Hepatocyte (in vitro differentiated cells): Measurements from ENCODE around the gene SKP1. TPM values are rescaled to one million over a fixed set of nuclear protein-coding genes. Genes with fewer than 3 reads are reported as not detected.

Experiments used
- DNase-seq: peaks from one replicate; pipeline ENCODE4 v3.0.0-alpha.2; 2016; ENCODE audit warnings: low spot score
- H2AFZ ChIP-seq: fragments of 200-600 bp; sonication (generic); 2 replicates; pipeline ENCODE4 v1.6.0; 2016; ENCODE audit warnings: antibody characterized with exemption, mild to moderate bottlenecking
- H3K27ac ChIP-seq: fragments of 200-600 bp; sonication (generic); 2 replicates; pipeline ENCODE4 v1.5.1; 2016; ENCODE audit warnings: mild to moderate bottlenecking
- H3K27me3 ChIP-seq: fragments of 200-600 bp; sonication (generic); 2 replicates; pipeline ENCODE4 v1.6.1; 2016
- H3K36me3 ChIP-seq: fragments of 200-600 bp; sonication (generic); replicated peaks from 2 replicates; pipeline ENCODE4 v1.5.1; 2016; ENCODE audit warnings: low read depth; ENCODE audit not compliant: insufficient read depth
- H3K4me1 ChIP-seq: fragments of 200-600 bp; sonication (generic); 2 replicates; pipeline ENCODE4 v1.5.1; 2016; ENCODE audit warnings: mild to moderate bottlenecking, moderate library complexity; ENCODE audit not compliant: insufficient read depth
- H3K4me2 ChIP-seq: fragments of 200-600 bp; sonication (generic); 2 replicates; pipeline ENCODE4 v1.6.0; 2016
- H3K4me3 ChIP-seq: fragments of 200-600 bp; sonication (generic); 2 replicates; pipeline ENCODE4 v1.5.1; 2016; ENCODE audit warnings: mild to moderate bottlenecking
- H3K79me2 ChIP-seq: fragments of 200-600 bp; sonication (generic); 2 replicates; pipeline ENCODE4 v1.6.0; 2017; ENCODE audit warnings: mild to moderate bottlenecking
- H3K9me2 ChIP-seq: fragments of 200-600 bp; sonication (generic); replicated peaks from 2 replicates; pipeline ENCODE4 v1.6.0; 2017; ENCODE audit warnings: mild to moderate bottlenecking; ENCODE audit not compliant: insufficient read depth
- H3K9me3 ChIP-seq: fragments of 200-600 bp; sonication (generic); 2 replicates; pipeline ENCODE4 v1.5.1; 2016; ENCODE audit warnings: low read depth, mild to moderate bottlenecking
- H4K20me1 ChIP-seq: fragments of 200-600 bp; sonication (generic); 2 replicates; pipeline ENCODE4 v1.6.0; 2016; ENCODE audit warnings: mild to moderate bottlenecking; ENCODE audit not compliant: insufficient read depth, poor library complexity, severe bottlenecking
- EZH2 ChIP-seq: fragments of 200-600 bp; sonication (generic); IDR thresholded peaks from 2 replicates; pipeline ENCODE4 v1.6.1; 2016; ENCODE audit warnings: antibody characterized with exemption, mild to moderate bottlenecking, borderline replicate concordance
- EZH2phosphoT487 ChIP-seq: fragments of 200-600 bp; sonication (generic); IDR thresholded peaks from one replicate; pipeline ENCODE4 v1.6.1; 2018; ENCODE audit warnings: antibody characterized with exemption, mild to moderate bottlenecking, low read depth, moderate library complexity; ENCODE audit not compliant: unreplicated experiment, severe bottlenecking
- WGBS: methylation state at CpG from one replicate; pipeline ENCODE4 v1.1.6; 2016; ENCODE audit warnings: low lambda C conversion rate; ENCODE audit errors: missing lambda C conversion rate; 5-methylcytosine and 5-hydroxymethylcytosine counted together
- polyA plus RNA-seq: library from polyadenylated mRNA; unstranded; fragments of >200 nt; fragmentation: Nextera tagmentation; extraction: Ambion mirVana; gene quantifications from 2 replicates; pipeline ENCODE4 v1.2.1, GENCODE V29; 2016
- total RNA-seq: library from RNA; depleted of rRNA; stranded (reverse); fragments of >200 nt; gene quantifications from 2 replicates; pipeline ENCODE4 v1.2.3, GENCODE V29; 2014
- TF ChIP-seq, protein P1 (sequence below): fragments of 200-600 bp; sonication (generic); IDR thresholded peaks from 2 replicates; pipeline ENCODE4 v1.5.1; 2016; ENCODE audit warnings: antibody characterized with exemption, mild to moderate bottlenecking; ENCODE audit not compliant: poor library complexity

The SKP1 gene
- total and polyA plus RNA-seq, 2 experiments from 2014 or later: 543 to 723 TPM

DNA sequence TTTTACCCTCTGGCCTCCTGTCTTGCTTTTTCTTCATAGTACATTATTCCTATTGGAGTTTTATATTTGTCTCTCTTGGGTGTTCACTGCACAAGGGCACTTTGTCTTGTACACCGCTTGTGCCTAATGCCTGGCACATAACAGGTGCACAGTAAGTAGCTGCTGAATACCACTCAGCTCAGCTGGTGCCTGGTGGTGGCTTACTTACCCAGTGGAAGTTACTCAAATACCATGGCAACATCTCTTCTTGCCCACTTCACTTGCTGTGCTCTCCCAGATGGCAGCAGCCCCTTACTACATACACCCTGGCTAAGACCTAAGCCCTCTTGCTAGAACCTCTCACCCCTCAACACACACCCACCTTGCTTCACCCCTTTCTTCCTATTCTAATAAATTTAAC, 11.3 kb upstream of the SKP1 start:
- Histone ChIP-seq H2AFZ (no peak overlapping the region), H3K9me3 (no peaks in the 10 kb centered on the region), H3K27ac (no peak overlapping the region), H4K20me1 (no peaks in the 10 kb centered on the region), H3K9me2 (no peaks in the 10 kb centered on the region), H3K36me3 (no peaks in the 10 kb centered on the region), H3K4me2 (no peak overlapping the region), H3K79me2 (no peaks in the 10 kb centered on the region), H3K27me3 (no peaks in the 10 kb centered on the region), H3K4me1 (no peaks in the 10 kb centered on the region), H3K4me3 (no peak overlapping the region)
- TF ChIP-seq EZH2phosphoT487 (no peak), EZH2 (no peak)
- TF ChIP-seq, protein P1, sequence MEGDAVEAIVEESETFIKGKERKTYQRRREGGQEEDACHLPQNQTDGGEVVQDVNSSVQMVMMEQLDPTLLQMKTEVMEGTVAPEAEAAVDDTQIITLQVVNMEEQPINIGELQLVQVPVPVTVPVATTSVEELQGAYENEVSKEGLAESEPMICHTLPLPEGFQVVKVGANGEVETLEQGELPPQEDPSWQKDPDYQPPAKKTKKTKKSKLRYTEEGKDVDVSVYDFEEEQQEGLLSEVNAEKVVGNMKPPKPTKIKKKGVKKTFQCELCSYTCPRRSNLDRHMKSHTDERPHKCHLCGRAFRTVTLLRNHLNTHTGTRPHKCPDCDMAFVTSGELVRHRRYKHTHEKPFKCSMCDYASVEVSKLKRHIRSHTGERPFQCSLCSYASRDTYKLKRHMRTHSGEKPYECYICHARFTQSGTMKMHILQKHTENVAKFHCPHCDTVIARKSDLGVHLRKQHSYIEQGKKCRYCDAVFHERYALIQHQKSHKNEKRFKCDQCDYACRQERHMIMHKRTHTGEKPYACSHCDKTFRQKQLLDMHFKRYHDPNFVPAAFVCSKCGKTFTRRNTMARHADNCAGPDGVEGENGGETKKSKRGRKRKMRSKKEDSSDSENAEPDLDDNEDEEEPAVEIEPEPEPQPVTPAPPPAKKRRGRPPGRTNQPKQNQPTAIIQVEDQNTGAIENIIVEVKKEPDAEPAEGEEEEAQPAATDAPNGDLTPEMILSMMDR: no peak
- WGBS: 100% methylated on average over 1 of the region's 1 CpG
- no peak for DNase-seq

DNA sequence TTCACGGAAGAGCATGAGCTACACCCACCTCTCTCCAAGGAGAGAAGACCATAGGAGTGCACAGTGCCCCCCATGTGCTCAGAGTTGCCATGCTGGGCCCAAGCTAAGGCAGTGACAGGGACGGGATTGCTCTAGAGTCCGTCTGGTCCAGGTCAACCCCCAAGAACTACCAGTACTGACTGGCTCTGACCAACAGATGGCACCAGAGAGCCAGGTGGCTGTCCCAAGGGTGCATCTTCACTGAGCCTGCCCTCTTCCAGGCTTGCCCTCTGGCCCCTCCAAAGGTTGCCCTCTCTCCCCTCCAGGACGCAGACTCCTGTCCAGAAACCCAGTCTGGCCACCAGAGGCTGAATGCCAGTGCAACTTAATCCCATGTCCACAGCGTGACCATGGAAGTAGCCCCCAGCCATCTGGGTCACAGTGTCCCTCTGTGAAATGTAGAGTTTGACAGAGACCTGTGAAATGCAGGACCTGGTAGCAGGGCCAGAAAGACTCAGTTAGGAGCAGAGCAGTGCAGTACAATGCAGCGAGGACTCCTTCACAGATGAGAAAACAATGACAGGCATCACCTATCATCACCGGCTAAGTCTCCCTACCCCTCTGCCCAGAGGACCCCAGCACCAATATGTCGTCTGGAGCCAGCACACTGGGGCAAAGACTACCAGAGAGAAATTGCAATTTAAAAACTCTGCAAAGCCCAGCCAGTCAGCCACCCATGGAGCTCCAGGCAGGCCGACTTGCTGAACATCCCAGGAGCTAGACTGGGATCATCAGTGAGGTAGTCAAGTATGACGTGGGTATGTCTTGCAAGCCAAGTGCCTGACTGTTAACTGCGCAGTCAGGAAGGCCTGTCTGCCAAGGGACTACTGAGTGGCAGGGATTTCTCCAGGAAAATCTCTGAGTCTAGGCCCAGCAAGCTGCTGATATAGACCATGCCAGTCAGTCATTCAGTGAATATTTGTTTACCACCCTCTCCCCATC, 7.7 kb upstream of the SKP1 start:
- no peaks in the 10 kb centered on the region for H4K20me1 ChIP-seq
- no peak overlapping the region for H3K4me3 ChIP-seq
- no peaks in the 10 kb centered on the region for H3K9me3 ChIP-seq
- TF ChIP-seq EZH2 (no peak), EZH2phosphoT487 (no peak)
- TF ChIP-seq, protein P1: peak; percentile 71
- no peak overlapping the region for H3K4me2 ChIP-seq
- H3K79me2 ChIP-seq: no peaks in the 10 kb centered on the region
- DNase-seq: peak; percentile 80
- no peak overlapping the region for H3K27ac ChIP-seq
- H3K4me1 ChIP-seq: no peaks in the 10 kb centered on the region
- no peaks in the 10 kb centered on the region for H3K27me3 ChIP-seq
- 59% methylated on average over 11 of the region's 11 CpGs for WGBS
- H3K9me2 ChIP-seq: no peaks in the 10 kb centered on the region
- no peak overlapping the region for H2AFZ ChIP-seq
- no peaks in the 10 kb centered on the region for H3K36me3 ChIP-seq

DNA sequence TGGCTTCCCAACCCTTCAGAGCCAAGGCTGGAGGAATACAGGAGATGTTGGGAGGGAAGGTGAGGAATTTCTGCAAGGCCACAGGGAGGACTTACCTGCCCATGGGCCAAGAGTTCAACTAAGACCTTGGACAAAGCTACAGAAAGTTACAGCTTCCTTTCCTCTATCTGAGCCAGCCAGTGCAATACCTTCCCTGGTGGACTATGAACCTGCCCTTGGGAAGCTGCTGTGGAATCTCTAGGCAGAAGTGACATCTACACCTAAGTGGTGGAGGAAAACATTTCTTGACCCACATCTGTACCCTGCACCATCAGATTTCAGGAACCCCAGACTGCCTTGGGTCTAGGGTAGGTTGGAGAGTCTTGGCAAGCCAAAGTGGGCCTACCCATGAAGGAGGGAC, 6.7 kb upstream of the SKP1 start:
- no peaks in the 10 kb centered on the region for H3K27me3 ChIP-seq
- no peaks in the 10 kb centered on the region for H3K9me3 ChIP-seq
- H3K9me2 ChIP-seq: no peaks in the 10 kb centered on the region
- no peaks in the 10 kb centered on the region for H4K20me1 ChIP-seq
- H3K36me3 ChIP-seq: no peaks in the 10 kb centered on the region
- DNase-seq: no peak
- H3K27ac ChIP-seq: no peak overlapping the region
- H3K79me2 ChIP-seq: no peaks in the 10 kb centered on the region
- TF ChIP-seq EZH2: no peak
- TF ChIP-seq, protein P1: no peak
- no peak for TF ChIP-seq EZH2phosphoT487
- H3K4me2 ChIP-seq: no peak overlapping the region
- H2AFZ ChIP-seq: no peak overlapping the region
- no peaks in the 10 kb centered on the region for H3K4me1 ChIP-seq
- no peak overlapping the region for H3K4me3 ChIP-seq
